Measurements from ENCODE around the gene KDM1A.

Gene KDM1A

GRCh38 chr1:23126801-23127200 lies 107.5 kb downstream of the KDM1A start:
- TF ChIP-seq MAX (IDR thresholded peaks at IDR 0.05; ENCODE audit: low read depth, low read length) = no peak
- TF ChIP-seq MYC (IDR thresholded peaks at IDR 0.05; ENCODE audit: low read depth, low read length) = no peak
- no peak for TF ChIP-seq CTCF (IDR thresholded peaks at IDR 0.05; ENCODE audit: low read depth, low read length)
- TF ChIP-seq POLR2A (IDR thresholded peaks at IDR 0.05; ENCODE audit: extremely low read depth, insufficient read length) = no peak
- no peak for DNase-seq (ENCODE audit: low read depth)
- H3K4me3 ChIP-seq (ENCODE audit: low read depth, low read length) = no peak overlapping the region

GRCh38 chr1:23129846-23130245 lies 110.6 kb downstream of the KDM1A start:
- no peak for DNase-seq (ENCODE audit: low read depth)
- no peak overlapping the region for H3K4me3 ChIP-seq (ENCODE audit: low read depth, low read length)
- TF ChIP-seq CTCF (IDR thresholded peaks at IDR 0.05; ENCODE audit: low read depth, low read length) (no peak), MAX (IDR thresholded peaks at IDR 0.05; ENCODE audit: low read depth, low read length) (no peak), POLR2A (IDR thresholded peaks at IDR 0.05; ENCODE audit: extremely low read depth, insufficient read length) (no peak), MYC (IDR thresholded peaks at IDR 0.05; ENCODE audit: low read depth, low read length) (no peak)

GRCh38 chr1:23132033-23132432 lies 112.8 kb downstream of the KDM1A start:
- TF ChIP-seq POLR2A (IDR thresholded peaks at IDR 0.05; ENCODE audit: extremely low read depth, insufficient read length) = no peak
- TF ChIP-seq MAX (IDR thresholded peaks at IDR 0.05; ENCODE audit: low read depth, low read length) = no peak
- DNase-seq (ENCODE audit: low read depth) = no peak
- H3K4me3 ChIP-seq (ENCODE audit: low read depth, low read length) = no peak overlapping the region

All from NB4 (cell line).